Fibroblast of villous mesenchyme (primary cell): ENCODE measurements around the gene BRD8. TPM values are rescaled to one million over a fixed set of nuclear protein-coding genes. Genes with fewer than 3 reads are reported as not detected.

ENCODE experiments used
- DNase-seq: peaks from one replicate; pipeline ENCODE4 v3.0.0-alpha.2; 2010; ENCODE audit warnings: low read depth
- H3K4me3 ChIP-seq: 2 replicates; pipeline ENCODE4 v1.5.1; 2011; ENCODE audit warnings: low read depth, mild to moderate bottlenecking, low read length
- CTCF ChIP-seq: IDR thresholded peaks from 2 replicates; pipeline ENCODE4 v1.5.1; 2012; ENCODE audit warnings: low read depth, mild to moderate bottlenecking, low read length; ENCODE audit not compliant: insufficient read depth
- total RNA-seq: library from RNA; depleted of rRNA; stranded (reverse); fragments of >200 nt; gene quantifications from 2 replicates; pipeline ENCODE4 v1.2.3, GENCODE V29; 2012

Gene BRD8
- total RNA-seq, 1 donor: 63.9 TPM

- DNase-seq: no peak
- H3K4me3 ChIP-seq: no peak overlapping the region
- no peak for TF ChIP-seq CTCF
These were observed 49.1 kb downstream of the BRD8 start for GRCh38 chr5:138129347-138129746.

- H3K4me3 ChIP-seq: no peak overlapping the region
- DNase-seq: no peak
- TF ChIP-seq CTCF: no peak
These were observed 50.1 kb downstream of the BRD8 start for GRCh38 chr5:138128334-138128733.

- no peak for TF ChIP-seq CTCF
- no peak for DNase-seq
- H3K4me3 ChIP-seq: no peak overlapping the region
These were observed 63.2 kb downstream of the BRD8 start for GRCh38 chr5:138115254-138115653.

- TF ChIP-seq CTCF: no peak
- no peak for DNase-seq
- no peak overlapping the region for H3K4me3 ChIP-seq
These were observed 66.5 kb downstream of the BRD8 start for GRCh38 chr5:138111937-138112336.

GRCh38 chr5:138111181-138111580, 67.2 kb downstream of the BRD8 start:
- TF ChIP-seq CTCF: no peak
- no peak overlapping the region for H3K4me3 ChIP-seq
- DNase-seq: no peak

- no peak for TF ChIP-seq CTCF
- no peak for DNase-seq
- no peak overlapping the region for H3K4me3 ChIP-seq
These were observed 68.0 kb downstream of the BRD8 start for GRCh38 chr5:138110266-138110963.
